Stomach (tissue), 9 donors: ENCODE results near the gene ACOXL. TPM values are rescaled to one million over a fixed set of nuclear protein-coding genes. Genes with fewer than 3 reads are reported as not detected.

ENCODE experiments used
- DNase-seq, 2 donors: peaks; one replicate each; pipeline versions ENCODE4 v3.0.0 to v3.0.0-alpha.2; 2013 to 2019
- H3K27ac ChIP-seq, 5 donors: fragments of 200-600 bp in 4 of 5; sonication (generic) in 4 of 5; one replicate each; pipeline ENCODE4 v1.5.1; 2013 to 2019; ENCODE audit warnings: mild to moderate bottlenecking in 1 of 5, moderate library complexity in 1 of 5
- H3K27me3 ChIP-seq, 3 donors: fragments of 200-600 bp; sonication (generic); one replicate each; pipeline ENCODE4 v1.5.1; 2017 to 2019; ENCODE audit warnings: mixed run types in 1 of 3
- H3K36me3 ChIP-seq, 4 donors: fragments of 200-600 bp; sonication (generic); 1 replicate in 3 of 4; 2 replicates in 1 of 4; pipeline ENCODE4 v1.5.1; 2016 to 2019
- H3K4me1 ChIP-seq, 4 donors: fragments of 200-600 bp; sonication (generic); one replicate each; pipeline ENCODE4 v1.5.1; 2016 to 2019
- H3K4me3 ChIP-seq, 4 donors: fragments of 200-600 bp; sonication (generic) in 3 of 4; one replicate each; pipeline ENCODE4 v1.5.1; 2016 to 2019; ENCODE audit warnings: mild to moderate bottlenecking in 1 of 4
- H3K9me3 ChIP-seq, 4 donors: fragments of 200-600 bp; sonication (generic); one replicate each; pipeline ENCODE4 v1.5.1; 2016 to 2019
- CTCF ChIP-seq, 7 experiments: fragments of 450-650 bp in 4 of 7; fragments of 200-600 bp in 3 of 7; sonication (generic) in 3 of 7; IDR thresholded peaks; one replicate each; pipeline ENCODE4 v1.5.1; 2016 to 2019; ENCODE audit warnings: antibody characterized with exemption in 7 of 7, control low read depth in 2 of 7, mild to moderate bottlenecking in 1 of 7
- EP300 ChIP-seq: sonication (generic); formaldehyde crosslinking; IDR thresholded peaks from one replicate; pipeline ENCODE4 v1.6.1; 2017; ENCODE audit warnings: antibody characterized with exemption
- POLR2A ChIP-seq, 4 donors: fragments of 450-650 bp; IDR thresholded peaks; one replicate each; pipeline ENCODE4 v1.6.1; 2016; ENCODE audit warnings: antibody characterized with exemption in 4 of 4, control low read depth in 2 of 4, mild to moderate bottlenecking in 1 of 4, moderate library complexity in 1 of 4
- POLR2AphosphoS5 ChIP-seq, 3 donors: sonication (generic); formaldehyde crosslinking; IDR thresholded peaks; one replicate each; pipeline ENCODE4 v1.6.1; 2016; ENCODE audit warnings: antibody characterized with exemption in 3 of 3
- WGBS, 5 donors: extraction: QIAGEN DNeasy Blood & Tissue Kit in 3 of 5; methylation state at CpG; one replicate each; pipeline versions ENCODE4 v1.1.5 to v1.1.7; 2013 to 2018; 5-methylcytosine and 5-hydroxymethylcytosine counted together
- intact Hi-C: fragments of 100-400 bp; cut with DNase I; formaldehyde crosslinking; loops from one replicate; pipeline ENCODE4 v1.15.1; 2023; ENCODE audit warnings: low total_unique reads
- polyA plus RNA-seq, 3 donors: library from polyadenylated mRNA; stranded (reverse); fragments of 200-250 nt; gene quantifications; one replicate each; pipeline ENCODE4 v1.2.3, GENCODE V29; 2013
- total RNA-seq, 5 donors: library from RNA; depleted of rRNA; stranded (reverse); fragments of >200 nt; gene quantifications; one replicate each; pipeline versions ENCODE4 v1.1.0 to v1.2.3, GENCODE V29; 2014 to 2016
- donor health status: healthy with polysubstance abuse.
- donor health status: Bipolar disorder and iron deficiency.
- donor health status: healthy.

The ACOXL gene
- total and polyA plus RNA-seq, 8 donors = 0.10 to 1.3 (median 0.45) TPM; not detected in 3

- DNase-seq = no peak
- peaks cover 0 to 9% (median 0%) of the 10 kb centered on the region in 3 donors for H3K27me3 ChIP-seq
- H3K4me1 ChIP-seq = peaks cover 0 to 4% (median 0%) of the 10 kb centered on the region in 4 donors
- no peak overlapping the region for H3K4me3 ChIP-seq
- TF ChIP-seq EP300 = no peak
- no peak for TF ChIP-seq POLR2A (IDR thresholded peaks at IDR 0.05)
- no peak for TF ChIP-seq CTCF (IDR thresholded peaks at IDR 0.05)
- no peak for TF ChIP-seq POLR2AphosphoS5 (IDR thresholded peaks at IDR 0.05)
- WGBS, 5 donors = 84 to 91% (median 88%) methylated on average over 6 of the region's 6 CpGs
- no peak overlapping the region for H3K27ac ChIP-seq
- no peaks in the 10 kb centered on the region for H3K9me3 ChIP-seq
- intact Hi-C loops = no loop called here
- no peaks in the 10 kb centered on the region for H3K36me3 ChIP-seq
Measured at GRCh38 chr2:111052621-111053020, 320.2 kb downstream of the ACOXL start.

GRCh38 chr2:111053266-111053665, 320.9 kb downstream of the ACOXL start:
- whole genome bisulfite sequencing, 5 donors = 83 to 100% (median 93%) methylated on average over 1 of the region's 1 CpG
- H3K36me3 ChIP-seq = no peaks in the 10 kb centered on the region
- no peak for DNase-seq

GRCh38 chr2:111053825-111054515, 321.6 kb downstream of the ACOXL start:
- Histone ChIP-seq H3K27ac (no peak overlapping the region), H3K36me3 (no peaks in the 10 kb centered on the region), H3K4me1 (peaks cover 0 to 4% (median 0%) of the 10 kb centered on the region in 4 donors), H3K9me3 (no peaks in the 10 kb centered on the region), H3K4me3 (no peak overlapping the region), H3K27me3 (peaks cover 0 to 9% (median 0%) of the 10 kb centered on the region in 3 donors)
- intact Hi-C loops = no loop called here
- no peak for DNase-seq
- TF ChIP-seq POLR2AphosphoS5 (IDR thresholded peaks at IDR 0.05) = no peak
- TF ChIP-seq EP300 = no peak
- TF ChIP-seq CTCF (IDR thresholded peaks at IDR 0.05) = no peak
- TF ChIP-seq POLR2A (IDR thresholded peaks at IDR 0.05) = no peak
- WGBS, 5 donors = 85 to 94% (median 91%) methylated on average over 5 of the region's 5 CpGs

More at GRCh38 chr2:111053266-111053665, 320.9 kb downstream of the ACOXL start:
- intact Hi-C loops = no loop called here
- no peaks in the 10 kb centered on the region for H3K9me3 ChIP-seq
- peaks cover 0 to 4% (median 0%) of the 10 kb centered on the region in 4 donors for H3K4me1 ChIP-seq
- peaks cover 0 to 9% (median 0%) of the 10 kb centered on the region in 3 donors for H3K27me3 ChIP-seq
- TF ChIP-seq CTCF (IDR thresholded peaks at IDR 0.05) = no peak
- no peak for TF ChIP-seq POLR2A (IDR thresholded peaks at IDR 0.05)
- TF ChIP-seq EP300 = no peak
- TF ChIP-seq POLR2AphosphoS5 (IDR thresholded peaks at IDR 0.05) = no peak
- no peak overlapping the region for H3K27ac ChIP-seq
- no peak overlapping the region for H3K4me3 ChIP-seq

- H3K27ac ChIP-seq = no peak overlapping the region
- peaks cover 0 to 3% (median 0%) of the 10 kb centered on the region in 4 donors for H3K9me3 ChIP-seq
- no peak for DNase-seq
- no peak for TF ChIP-seq POLR2A (IDR thresholded peaks at IDR 0.05)
- TF ChIP-seq CTCF (IDR thresholded peaks at IDR 0.05) = no peak
- TF ChIP-seq POLR2AphosphoS5 (IDR thresholded peaks at IDR 0.05) = no peak
- no peak for TF ChIP-seq EP300
- peaks cover 0 to 10% (median 0%) of the 10 kb centered on the region in 3 donors for H3K27me3 ChIP-seq
- intact Hi-C loops = no loop called here
- no peaks in the 10 kb centered on the region for H3K4me1 ChIP-seq
- WGBS, 5 donors = 80 to 88% (median 84%) methylated on average over 8 of the region's 8 CpGs
- no peaks in the 10 kb centered on the region for H3K36me3 ChIP-seq
- no peak overlapping the region for H3K4me3 ChIP-seq
Measured at GRCh38 chr2:111054791-111055691, 322.7 kb downstream of the ACOXL start.
